GM19397 (cell line): ENCODE results near the gene CEACAM6.
"Not testable (repeated sequence)": the region's sequence is repeated elsewhere in the genome, so short reads cannot be mapped to it uniquely, and the experiment has no call there.

Experiments used
- ATAC-seq: cut with Tn5 transposase; IDR thresholded peaks from one replicate; pipeline ENCODE4 v1.9.1; 2021; ENCODE audit warnings: mild to moderate bottlenecking, moderate library complexity; ENCODE audit not compliant: unreplicated experiment

The CEACAM6 gene

DNA sequence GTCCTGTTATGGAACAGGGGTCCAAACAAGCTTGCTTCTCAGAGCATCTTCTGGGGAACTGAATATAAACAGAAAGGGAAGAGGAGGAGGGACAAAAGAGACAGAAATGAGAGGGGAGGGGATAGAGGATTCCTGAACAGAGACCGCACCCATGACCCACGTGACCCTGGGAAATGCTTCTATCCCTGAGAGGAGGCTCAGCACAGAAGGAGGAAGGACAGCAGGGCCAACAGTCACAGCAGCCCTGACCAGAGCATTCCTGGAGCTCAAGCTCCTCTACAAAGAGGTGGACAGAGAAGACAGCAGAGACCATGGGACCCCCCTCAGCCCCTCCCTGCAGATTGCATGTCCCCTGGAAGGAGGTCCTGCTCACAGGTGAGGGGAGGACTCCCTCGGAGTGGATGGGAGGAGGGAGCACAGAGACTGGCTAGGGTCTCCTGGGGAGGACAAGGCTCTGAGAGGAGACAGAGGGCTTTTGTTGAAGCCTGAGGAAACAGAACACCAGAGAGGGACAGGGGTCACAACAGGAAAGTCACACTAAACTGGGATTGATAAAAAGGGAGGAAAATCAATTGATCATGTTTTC lies at the start of gene CEACAM6:
Gene CEACAM6, plus strand, starts transcription at position 203 of the 586 bp plus-strand sequence. Its CDS starts 109 bp downstream, at position 312.
- no peak for ATAC-seq

DNA sequence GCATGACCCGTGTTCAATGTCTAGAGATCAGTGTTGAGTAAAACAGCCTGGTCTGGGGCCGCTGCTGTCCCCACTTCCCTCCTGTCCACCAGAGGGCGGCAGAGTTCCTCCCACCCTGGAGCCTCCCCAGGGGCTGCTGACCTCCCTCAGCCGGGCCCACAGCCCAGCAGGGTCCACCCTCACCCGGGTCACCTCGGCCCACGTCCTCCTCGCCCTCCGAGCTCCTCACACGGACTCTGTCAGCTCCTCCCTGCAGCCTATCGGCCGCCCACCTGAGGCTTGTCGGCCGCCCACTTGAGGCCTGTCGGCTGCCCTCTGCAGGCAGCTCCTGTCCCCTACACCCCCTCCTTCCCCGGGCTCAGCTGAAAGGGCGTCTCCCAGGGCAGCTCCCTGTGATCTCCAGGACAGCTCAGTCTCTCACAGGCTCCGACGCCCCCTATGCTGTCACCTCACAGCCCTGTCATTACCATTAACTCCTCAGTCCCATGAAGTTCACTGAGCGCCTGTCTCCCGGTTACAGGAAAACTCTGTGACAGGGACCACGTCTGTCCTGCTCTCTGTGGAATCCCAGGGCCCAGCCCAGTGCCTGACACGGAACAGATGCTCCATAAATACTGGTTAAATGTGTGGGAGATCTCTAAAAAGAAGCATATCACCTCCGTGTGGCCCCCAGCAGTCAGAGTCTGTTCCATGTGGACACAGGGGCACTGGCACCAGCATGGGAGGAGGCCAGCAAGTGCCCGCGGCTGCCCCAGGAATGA lies 48.4 kb upstream of the CEACAM6 start:
- no peak for ATAC-seq

GRCh38 chr19:41707502-41707812 lies 47.9 kb upstream of the CEACAM6 start:
- no peak for ATAC-seq

GRCh38 chr19:41707871-41708371 lies 47.4 kb upstream of the CEACAM6 start:
- no peak for ATAC-seq

GRCh38 chr19:41708481-41708880 lies 46.8 kb upstream of the CEACAM6 start, which contains the start of gene CEACAM5:
Gene CEACAM5 (plus strand): TSS chr19:41708626. CDS start chr19:41708732, 106 bp downstream.
- ATAC-seq = no peak

DNA sequence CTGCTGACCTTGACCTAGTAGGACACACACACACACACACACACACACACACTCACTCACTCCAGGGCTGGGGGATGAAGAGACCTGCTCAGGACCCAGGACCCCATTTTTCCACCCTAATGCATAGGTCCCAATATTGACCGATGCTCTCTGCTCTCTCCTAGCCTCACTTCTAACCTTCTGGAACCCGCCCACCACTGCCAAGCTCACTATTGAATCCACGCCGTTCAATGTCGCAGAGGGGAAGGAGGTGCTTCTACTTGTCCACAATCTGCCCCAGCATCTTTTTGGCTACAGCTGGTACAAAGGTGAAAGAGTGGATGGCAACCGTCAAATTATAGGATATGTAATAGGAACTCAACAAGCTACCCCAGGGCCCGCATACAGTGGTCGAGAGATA lies 45.8 kb upstream of the CEACAM6 start:
- ATAC-seq = not testable (repeated sequence)

DNA sequence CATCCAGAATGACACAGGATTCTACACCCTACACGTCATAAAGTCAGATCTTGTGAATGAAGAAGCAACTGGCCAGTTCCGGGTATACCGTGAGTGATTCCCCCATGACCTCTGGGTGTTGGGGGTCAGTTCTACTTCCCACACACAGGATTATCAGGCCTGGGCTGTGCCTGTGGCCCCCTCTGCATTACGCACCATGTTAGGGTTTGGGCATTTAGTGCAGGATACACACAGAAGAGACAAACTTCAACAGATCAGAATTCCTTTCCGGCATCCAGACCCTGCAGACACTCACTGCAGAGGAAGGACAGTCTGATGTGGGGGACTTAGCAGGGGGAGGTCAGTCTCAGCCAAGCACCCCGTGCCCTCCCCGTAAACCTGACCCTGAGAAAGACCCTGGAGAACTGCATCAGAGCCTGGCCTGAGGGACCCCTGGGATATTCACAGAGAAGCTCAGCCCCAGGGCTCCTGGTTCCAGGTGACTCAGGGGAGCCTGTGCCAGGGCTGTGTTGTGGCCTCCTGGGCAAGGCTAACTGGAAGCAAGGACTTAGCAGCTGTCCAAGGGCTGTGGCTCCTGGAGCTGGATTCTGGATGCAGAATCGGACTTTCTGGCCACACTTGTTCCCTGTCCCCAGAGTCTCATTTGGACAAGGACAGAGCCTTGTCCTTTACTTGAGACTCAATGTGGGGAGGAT lies 45.2 kb upstream of the CEACAM6 start:
- ATAC-seq = no peak

- ATAC-seq = no peak
Measured at GRCh38 chr19:41711376-41712261, 43.7 kb upstream of the CEACAM6 start.

DNA sequence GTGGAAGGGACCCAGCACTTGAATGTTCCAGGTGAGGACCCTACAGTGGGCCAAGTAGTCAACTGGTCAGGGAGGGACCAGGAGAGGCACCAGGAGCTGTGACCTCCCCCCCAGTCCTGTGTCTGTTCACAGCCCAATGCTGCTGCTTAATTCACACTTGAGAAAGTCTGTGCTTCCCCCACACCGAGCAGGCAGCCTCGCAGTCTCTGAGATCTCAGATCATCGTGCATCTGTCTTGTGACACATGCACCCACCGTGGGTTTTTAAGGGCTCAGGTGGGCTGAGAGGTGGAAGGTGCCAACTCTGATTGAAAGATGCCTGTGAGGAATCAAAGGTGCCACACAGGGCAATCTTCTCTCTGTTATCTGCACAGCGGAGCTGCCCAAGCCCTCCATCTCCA lies 40.7 kb upstream of the CEACAM6 start:
- no peak for ATAC-seq

DNA sequence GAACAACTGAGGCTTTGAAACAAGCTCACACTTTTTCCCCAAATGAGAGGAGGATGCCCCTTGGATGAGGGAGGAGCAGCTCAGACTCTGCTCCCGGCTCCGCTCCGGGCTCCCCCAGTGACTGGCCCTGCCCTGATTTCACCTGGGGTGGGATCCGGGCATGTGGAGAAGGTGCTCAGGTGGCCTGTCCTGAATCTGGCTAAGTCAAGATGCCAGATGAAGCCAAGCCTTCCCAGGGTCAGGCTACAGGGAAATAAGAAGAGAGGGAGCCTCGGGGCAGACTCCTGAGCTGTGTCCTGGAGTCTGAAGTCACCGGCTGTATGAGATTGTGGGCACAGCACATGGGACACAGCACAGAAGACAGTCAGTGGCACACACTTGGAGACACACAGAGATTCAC lies 36.6 kb upstream of the CEACAM6 start:
- ATAC-seq = no peak

GRCh38 chr19:41720103-41720502 lies 35.2 kb upstream of the CEACAM6 start:
- no peak for ATAC-seq

GRCh38 chr19:41726493-41726892 lies 28.8 kb upstream of the CEACAM6 start:
- no peak for ATAC-seq

GRCh38 chr19:41734156-41734555 lies 21.2 kb upstream of the CEACAM6 start:
- no peak for ATAC-seq

DNA sequence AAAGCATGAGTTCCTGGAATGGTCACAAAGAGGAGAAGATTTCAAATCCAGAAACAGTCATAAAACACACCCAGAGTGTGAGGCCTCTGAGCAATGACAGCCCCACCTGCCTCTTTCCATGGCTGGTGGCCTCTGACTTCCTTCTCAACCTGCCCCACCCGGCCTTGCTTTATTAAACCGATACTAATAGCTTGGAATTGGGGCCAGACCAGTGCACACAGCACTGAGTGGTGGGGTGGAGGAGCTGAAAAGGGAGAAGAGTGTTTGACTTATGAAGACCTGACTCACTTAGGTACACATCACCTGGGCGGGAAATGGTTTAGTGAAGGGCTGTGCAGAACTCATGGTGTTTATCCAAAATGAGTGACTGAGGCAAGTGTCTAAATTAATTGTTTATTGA lies 20.7 kb upstream of the CEACAM6 start:
- no peak for ATAC-seq

DNA sequence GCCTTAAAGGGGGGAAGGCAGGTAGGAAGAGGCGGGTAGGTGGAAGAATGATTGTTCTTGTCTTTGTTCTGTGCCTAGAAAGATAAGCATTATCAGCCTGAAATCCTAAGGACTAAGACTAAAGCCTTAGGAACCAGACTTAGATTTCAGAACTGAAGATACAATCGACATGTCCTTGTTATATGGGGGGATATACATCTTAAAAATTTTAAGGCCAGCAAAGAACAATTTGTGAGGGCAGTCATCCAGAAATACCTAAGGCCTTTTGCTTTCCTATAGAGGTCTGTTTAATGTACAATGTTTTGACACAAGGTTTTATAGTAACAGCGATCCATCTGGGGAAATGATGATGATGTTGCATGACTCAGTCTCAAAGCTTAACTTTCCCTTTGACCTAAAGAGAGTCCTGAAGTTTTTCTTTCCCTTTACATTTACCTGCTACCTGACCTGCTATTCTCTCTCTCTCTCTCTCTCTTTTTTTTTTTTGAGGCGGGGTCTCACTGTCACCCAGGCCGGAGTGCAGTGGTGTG lies 20.2 kb upstream of the CEACAM6 start:
- no peak for ATAC-seq

GRCh38 chr19:41739361-41739760 lies 16.0 kb upstream of the CEACAM6 start:
- ATAC-seq = no peak

- no peak for ATAC-seq
Measured at GRCh38 chr19:41740415-41741243, 14.7 kb upstream of the CEACAM6 start.

- no peak for ATAC-seq
Measured at GRCh38 chr19:41741244-41741554, 14.1 kb upstream of the CEACAM6 start.

DNA sequence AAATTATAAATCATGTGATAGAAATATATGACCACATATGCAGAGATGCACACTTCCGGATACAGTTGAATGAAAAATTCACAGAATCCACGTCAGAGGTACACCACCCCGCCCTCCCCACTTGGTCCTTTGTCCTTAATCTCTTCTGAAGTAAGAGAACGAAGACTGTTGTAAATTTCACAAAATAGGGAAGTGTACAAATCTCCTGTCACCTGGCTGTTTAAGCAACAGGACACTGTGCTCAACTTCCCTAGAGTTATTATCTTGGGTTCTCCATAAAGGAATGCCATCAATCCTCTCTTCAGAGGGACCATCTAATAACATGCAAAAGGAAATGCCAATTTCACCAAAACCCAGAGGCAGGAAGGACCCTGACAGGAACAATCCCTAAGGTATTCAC lies 10.5 kb upstream of the CEACAM6 start:
- no peak for ATAC-seq

GRCh38 chr19:41745756-41746155 lies 9.6 kb upstream of the CEACAM6 start:
- no peak for ATAC-seq
